GM12801 (cell line): ENCODE measurements around the gene MDM2.

Experiments
- TF ChIP-seq, protein P1 (sequence below): IDR thresholded peaks from one replicate; pipeline ENCODE4 v1.5.1; 2011; ENCODE audit warnings: control low read depth; ENCODE audit not compliant: insufficient read length; ENCODE audit errors: extremely low read depth

MDM2 gene

DNA sequence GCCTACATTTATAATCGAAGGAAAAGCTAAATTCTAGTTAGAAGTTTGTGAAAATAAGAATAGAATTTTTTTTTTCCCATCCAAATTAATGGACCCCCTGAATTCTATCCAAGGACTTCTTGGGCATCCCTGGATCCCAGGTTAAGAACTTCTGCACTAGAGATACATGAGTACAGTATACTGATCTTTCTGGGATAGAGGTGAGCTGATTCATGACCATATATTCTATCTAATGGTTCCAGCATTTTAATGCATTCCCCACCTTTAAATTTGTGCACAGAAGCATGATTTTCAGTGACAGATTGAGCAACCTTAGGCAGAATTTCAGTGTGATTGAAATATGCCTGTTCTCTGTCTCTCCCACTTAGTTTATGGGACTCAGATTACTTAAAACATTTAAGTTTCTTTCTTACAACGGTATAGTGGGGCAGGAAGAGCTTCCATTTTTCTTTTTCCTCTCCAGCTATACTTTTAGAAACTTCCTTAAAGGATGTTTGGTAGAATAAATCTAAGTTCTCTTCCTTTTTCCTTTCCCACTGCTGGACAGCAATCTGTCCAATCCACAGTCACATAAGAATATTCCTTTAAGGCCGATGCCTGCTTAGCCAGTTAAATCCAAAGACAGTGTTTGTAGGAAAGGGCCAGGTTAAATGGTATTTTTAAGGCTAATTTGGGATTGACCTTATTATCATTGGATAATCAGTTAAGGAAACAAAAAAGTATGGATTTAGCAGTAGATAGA lies 6.7 kb downstream of the MDM2 start:
- TF ChIP-seq, protein P1, sequence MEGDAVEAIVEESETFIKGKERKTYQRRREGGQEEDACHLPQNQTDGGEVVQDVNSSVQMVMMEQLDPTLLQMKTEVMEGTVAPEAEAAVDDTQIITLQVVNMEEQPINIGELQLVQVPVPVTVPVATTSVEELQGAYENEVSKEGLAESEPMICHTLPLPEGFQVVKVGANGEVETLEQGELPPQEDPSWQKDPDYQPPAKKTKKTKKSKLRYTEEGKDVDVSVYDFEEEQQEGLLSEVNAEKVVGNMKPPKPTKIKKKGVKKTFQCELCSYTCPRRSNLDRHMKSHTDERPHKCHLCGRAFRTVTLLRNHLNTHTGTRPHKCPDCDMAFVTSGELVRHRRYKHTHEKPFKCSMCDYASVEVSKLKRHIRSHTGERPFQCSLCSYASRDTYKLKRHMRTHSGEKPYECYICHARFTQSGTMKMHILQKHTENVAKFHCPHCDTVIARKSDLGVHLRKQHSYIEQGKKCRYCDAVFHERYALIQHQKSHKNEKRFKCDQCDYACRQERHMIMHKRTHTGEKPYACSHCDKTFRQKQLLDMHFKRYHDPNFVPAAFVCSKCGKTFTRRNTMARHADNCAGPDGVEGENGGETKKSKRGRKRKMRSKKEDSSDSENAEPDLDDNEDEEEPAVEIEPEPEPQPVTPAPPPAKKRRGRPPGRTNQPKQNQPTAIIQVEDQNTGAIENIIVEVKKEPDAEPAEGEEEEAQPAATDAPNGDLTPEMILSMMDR, result no peak

DNA sequence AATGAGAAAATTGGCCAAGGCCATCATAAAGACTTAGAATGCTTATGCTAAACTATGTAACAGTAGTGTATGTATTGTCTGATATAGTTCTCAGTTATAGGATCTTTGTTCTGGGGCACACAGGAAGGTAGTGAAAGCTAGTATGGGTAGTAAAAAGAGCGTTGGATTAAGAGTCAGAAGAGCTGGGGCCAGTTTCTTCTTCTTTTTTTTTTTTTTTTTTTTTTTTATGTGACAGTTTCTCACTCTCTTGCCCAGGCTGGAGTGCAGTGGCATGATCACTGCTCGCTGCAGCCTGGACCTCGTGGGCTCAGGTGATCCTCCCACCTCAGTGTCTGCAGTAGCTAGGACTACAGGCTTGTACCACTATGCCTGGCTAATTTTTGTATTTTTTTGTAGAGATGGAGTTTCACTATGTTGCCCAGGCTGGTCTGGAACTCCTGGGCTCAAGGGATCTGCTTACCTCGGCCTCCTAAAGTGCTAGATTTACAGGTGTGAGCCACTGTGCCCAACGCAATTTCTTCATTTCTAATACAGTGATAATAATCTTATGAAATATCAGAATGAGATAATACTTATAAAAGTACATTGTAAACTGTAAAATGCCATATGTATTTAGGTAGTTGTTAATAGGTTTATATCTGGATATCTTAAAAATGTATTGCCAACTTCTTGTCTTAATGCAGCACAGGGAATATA lies 7.4 kb downstream of the MDM2 start:
- TF ChIP-seq, protein P1, result no peak

DNA sequence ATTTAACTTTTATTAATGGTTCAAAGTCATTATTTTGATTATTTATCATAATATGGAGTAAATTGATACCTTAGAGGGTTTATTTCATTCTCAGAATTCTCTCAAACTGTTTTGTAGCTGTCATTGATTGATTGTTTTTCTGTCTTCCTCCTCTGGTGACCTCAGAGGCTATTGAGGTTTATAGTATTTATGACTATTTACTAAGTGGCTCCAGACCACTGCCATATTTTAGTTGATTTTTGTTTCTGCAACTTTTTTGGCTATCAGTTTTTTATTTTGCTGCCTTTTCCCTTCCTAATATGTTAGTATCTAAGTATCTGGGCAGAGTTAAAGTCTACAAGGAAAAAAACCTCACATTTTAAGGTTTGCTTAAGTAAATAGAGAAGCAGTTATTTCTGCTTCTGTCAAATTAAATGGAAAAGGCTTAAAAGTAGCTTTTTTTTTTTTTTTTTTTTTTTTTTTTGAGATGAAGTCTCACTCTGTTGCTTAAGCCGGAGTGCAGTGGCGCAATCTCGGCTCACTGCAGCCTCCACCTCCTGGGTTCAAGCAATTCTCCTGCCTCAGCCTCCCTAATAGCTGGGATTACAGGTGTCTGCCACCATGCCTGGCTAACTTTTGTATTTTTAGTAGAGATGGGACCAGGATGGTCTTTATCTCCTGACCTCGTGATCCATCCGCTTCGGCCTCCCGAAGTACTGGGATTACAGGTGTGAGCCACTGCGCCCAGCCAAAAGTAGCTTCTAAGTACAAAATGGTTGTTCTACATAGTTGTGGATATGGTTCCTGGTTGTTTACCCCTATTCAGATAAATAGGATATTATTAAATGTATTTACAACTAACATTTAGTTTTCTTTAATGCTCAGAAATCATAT lies 8.2 kb downstream of the MDM2 start:
- TF ChIP-seq, protein P1, result no peak

DNA sequence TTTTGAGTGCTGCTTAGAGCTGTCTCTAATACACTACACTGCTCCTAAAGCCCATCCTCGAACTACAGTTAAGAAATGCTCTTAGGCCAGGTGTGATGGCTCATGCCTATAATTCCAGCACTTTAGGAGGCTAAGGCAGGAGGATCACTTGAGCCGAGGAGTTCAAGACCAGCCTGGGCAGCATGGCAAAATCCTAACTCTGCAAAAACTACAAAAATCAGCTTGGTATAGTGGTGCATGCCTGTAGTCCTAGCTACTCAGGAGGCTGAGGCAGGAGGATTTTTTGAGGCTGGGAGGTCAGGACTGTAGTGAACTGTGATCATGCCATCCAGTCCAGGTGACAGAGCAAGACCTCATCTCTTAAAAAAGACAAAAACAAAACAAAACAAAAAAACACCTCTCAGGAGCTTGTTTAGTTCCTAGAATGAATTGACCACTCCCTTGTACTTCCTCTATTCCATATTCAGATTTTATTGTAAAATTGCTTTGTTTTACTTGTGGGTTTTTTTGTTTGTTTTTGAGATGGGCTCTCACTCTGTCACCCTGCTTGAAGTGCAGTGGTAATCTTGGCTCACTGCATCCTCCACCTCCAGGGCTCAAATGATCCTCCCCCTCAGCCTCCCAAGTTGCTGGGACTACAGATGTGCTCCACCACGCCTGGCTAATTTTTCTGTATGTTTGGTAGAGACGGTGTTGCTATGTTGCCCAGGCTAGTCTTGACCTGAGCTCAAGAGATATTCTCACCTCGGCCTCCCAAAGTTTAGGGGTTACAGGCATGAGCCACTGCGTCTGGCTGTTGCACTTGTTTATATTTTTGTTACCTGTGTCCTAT lies 13.6 kb downstream of the MDM2 start:
- TF ChIP-seq, protein P1, result no peak

DNA sequence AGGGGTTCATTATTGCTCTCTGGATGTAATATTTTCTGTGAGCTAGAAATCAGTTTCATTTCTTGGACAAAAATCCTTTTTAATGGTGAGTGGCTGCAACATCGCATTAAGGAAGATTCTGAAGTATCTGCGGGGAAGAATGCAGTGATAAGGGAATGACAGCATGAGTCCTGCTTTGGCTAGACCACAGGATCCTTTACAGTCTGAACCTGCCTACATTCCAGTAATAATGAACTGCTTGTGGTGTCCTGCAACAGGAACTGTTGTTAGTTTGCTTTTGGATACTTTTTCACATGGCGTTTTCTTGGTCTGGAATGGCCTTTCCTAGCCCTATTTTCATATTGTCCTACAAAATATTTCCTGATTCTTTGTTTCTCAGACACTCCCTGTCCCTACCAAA lies 15.7 kb downstream of the MDM2 start:
- TF ChIP-seq, protein P1, result no peak

DNA sequence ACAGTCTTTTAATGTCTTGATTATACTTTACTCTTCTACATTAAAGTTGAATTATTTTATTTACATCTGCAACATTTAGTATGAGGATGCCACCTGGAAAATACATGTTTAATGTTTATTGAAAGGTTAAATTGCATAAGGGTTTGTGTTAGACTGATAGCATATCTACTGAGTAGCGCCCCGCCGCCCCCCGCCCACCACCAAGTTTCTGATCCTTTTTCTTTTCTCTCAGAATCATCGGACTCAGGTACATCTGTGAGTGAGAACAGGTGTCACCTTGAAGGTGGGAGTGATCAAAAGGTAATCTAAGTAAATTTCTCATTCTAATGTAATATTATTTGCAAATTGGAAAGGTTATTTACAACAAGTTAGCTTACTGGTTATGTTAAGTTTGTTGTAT lies 16.2 kb downstream of the MDM2 start:
- TF ChIP-seq, protein P1, result no peak
